ENCODE data around the gene KLF13.

The KLF13 gene

GRCh38 chr15:31374489-31374888 lies 47.9 kb downstream of the KLF13 start:
- CTCF ChIA-PET: no interaction called here
- H3K4me3 ChIP-seq (ENCODE audit: control insufficient read depth in 1 of 7, extremely low read depth in 1 of 7, insufficient read depth in 4 of 7, low read depth in 2 of 7, low read length in 6 of 7): no peak overlapping the region
- peaks cover 0 to 2% (median 2%) of the 10 kb centered on the region in 5 experiments for H3K9me3 ChIP-seq (ENCODE audit: control extremely low read depth in 1 of 5, control insufficient read depth in 4 of 5, insufficient read depth in 2 of 5, low read depth in 1 of 5, low read length in 4 of 5)
- no peaks in the 10 kb centered on the region for H3K4me1 ChIP-seq (ENCODE audit: control extremely low read depth in 1 of 4, control insufficient read depth in 4 of 4, insufficient read depth in 4 of 4, low read length in 3 of 4)
- 100% methylated on average over 6 of the region's 8 CpGs for WGBS (ENCODE audit: insufficient coverage)
- no peak for DNase-seq
- H3K36me3 ChIP-seq (ENCODE audit: control insufficient read depth in 4 of 4, insufficient read depth in 4 of 4, low read length in 3 of 4): peaks cover 9 to 66% (median 43%) of the 10 kb centered on the region in 4 experiments
- POLR2A ChIA-PET: no interaction called here
- H3K27me3 ChIP-seq (replicated peaks in 2 of 5; ENCODE audit: control insufficient read depth in 4 of 5, insufficient read depth in 5 of 5, low read length in 4 of 5): no peaks in the 10 kb centered on the region
- no peak overlapping the region for H3K27ac ChIP-seq (ENCODE audit: insufficient read depth in 1 of 2, low read depth in 1 of 2, low read length in 2 of 2, poor library complexity in 1 of 2, severe bottlenecking in 2 of 2)

GRCh38 chr15:31374986-31375385 lies 48.4 kb downstream of the KLF13 start:
- no peak overlapping the region for H3K4me3 ChIP-seq (ENCODE audit: control insufficient read depth in 1 of 7, extremely low read depth in 1 of 7, insufficient read depth in 4 of 7, low read depth in 2 of 7, low read length in 6 of 7)
- H3K9me3 ChIP-seq (ENCODE audit: control extremely low read depth in 1 of 5, control insufficient read depth in 4 of 5, insufficient read depth in 2 of 5, low read depth in 1 of 5, low read length in 4 of 5): no peaks in the 10 kb centered on the region
- WGBS (ENCODE audit: insufficient coverage): 99% methylated on average over 12 of the region's 12 CpGs
- no peaks in the 10 kb centered on the region for H3K27me3 ChIP-seq (replicated peaks in 2 of 5; ENCODE audit: control insufficient read depth in 4 of 5, insufficient read depth in 5 of 5, low read length in 4 of 5)
- peaks cover 9 to 67% (median 47%) of the 10 kb centered on the region in 4 experiments for H3K36me3 ChIP-seq (ENCODE audit: control insufficient read depth in 4 of 4, insufficient read depth in 4 of 4, low read length in 3 of 4)
- no peaks in the 10 kb centered on the region for H3K4me1 ChIP-seq (ENCODE audit: control extremely low read depth in 1 of 4, control insufficient read depth in 4 of 4, insufficient read depth in 4 of 4, low read length in 3 of 4)
- H3K27ac ChIP-seq (ENCODE audit: insufficient read depth in 1 of 2, low read depth in 1 of 2, low read length in 2 of 2, poor library complexity in 1 of 2, severe bottlenecking in 2 of 2): no peak overlapping the region
- POLR2A ChIA-PET: no interaction called here
- CTCF ChIA-PET: interaction anchor here (2.0 kb wide), 1 partner anchor 8 kb away, joined by 9 read pairs; no protein-coding TSS in a partner anchor
- DNase-seq: no peak

- POLR2A ChIA-PET: no interaction called here
- H3K36me3 ChIP-seq (ENCODE audit: control insufficient read depth in 4 of 4, insufficient read depth in 4 of 4, low read length in 3 of 4): peaks cover 15 to 73% (median 51%) of the 10 kb centered on the region in 4 experiments
- no peak for DNase-seq
- H3K9me3 ChIP-seq (ENCODE audit: control extremely low read depth in 1 of 5, control insufficient read depth in 4 of 5, insufficient read depth in 2 of 5, low read depth in 1 of 5, low read length in 4 of 5): peaks cover 0 to 2% (median 0%) of the 10 kb centered on the region in 5 experiments
- H3K4me3 ChIP-seq (ENCODE audit: control insufficient read depth in 1 of 7, extremely low read depth in 1 of 7, insufficient read depth in 4 of 7, low read depth in 2 of 7, low read length in 6 of 7): no peak overlapping the region
- H3K4me1 ChIP-seq (ENCODE audit: control extremely low read depth in 1 of 4, control insufficient read depth in 4 of 4, insufficient read depth in 4 of 4, low read length in 3 of 4): no peaks in the 10 kb centered on the region
- H3K27me3 ChIP-seq (replicated peaks in 2 of 5; ENCODE audit: control insufficient read depth in 4 of 5, insufficient read depth in 5 of 5, low read length in 4 of 5): no peaks in the 10 kb centered on the region
- H3K27ac ChIP-seq (ENCODE audit: insufficient read depth in 1 of 2, low read depth in 1 of 2, low read length in 2 of 2, poor library complexity in 1 of 2, severe bottlenecking in 2 of 2): no peak overlapping the region
- CTCF ChIA-PET: interaction anchor here (1.4 to 2.0 kb wide), 2 partner anchors 9 to 59 kb away, joined by 4 to 9 read pairs; no protein-coding TSS in a partner anchor
- WGBS (ENCODE audit: insufficient coverage): 100% methylated on average over 8 of the region's 8 CpGs
Measured at GRCh38 chr15:31375772-31376171, 49.1 kb downstream of the KLF13 start.

- Histone ChIP-seq H3K27me3 (replicated peaks in 2 of 5; ENCODE audit: control insufficient read depth in 4 of 5, insufficient read depth in 5 of 5, low read length in 4 of 5) (no peaks in the 10 kb centered on the region), H3K4me1 (ENCODE audit: control extremely low read depth in 1 of 4, control insufficient read depth in 4 of 4, insufficient read depth in 4 of 4, low read length in 3 of 4) (no peaks in the 10 kb centered on the region), H3K27ac (ENCODE audit: insufficient read depth in 1 of 2, low read depth in 1 of 2, low read length in 2 of 2, poor library complexity in 1 of 2, severe bottlenecking in 2 of 2) (no peak overlapping the region), H3K9me3 (ENCODE audit: control extremely low read depth in 1 of 5, control insufficient read depth in 4 of 5, insufficient read depth in 2 of 5, low read depth in 1 of 5, low read length in 4 of 5) (peaks cover 0 to 3% (median 0%) of the 10 kb centered on the region in 5 experiments), H3K36me3 (ENCODE audit: control insufficient read depth in 4 of 4, insufficient read depth in 4 of 4, low read length in 3 of 4) (peaks cover 15 to 73% (median 51%) of the 10 kb centered on the region in 4 experiments), H3K4me3 (ENCODE audit: control insufficient read depth in 1 of 7, extremely low read depth in 1 of 7, insufficient read depth in 4 of 7, low read depth in 2 of 7, low read length in 6 of 7) (no peak overlapping the region)
- 98% methylated on average over 8 of the region's 11 CpGs for WGBS (ENCODE audit: insufficient coverage)
- DNase-seq: no peak
- ChIA-PET CTCF (interaction anchor here (1.2 to 2.0 kb wide), 3 partner anchors 9 to 58 kb away, joined by 3 to 9 read pairs (median 4); no protein-coding TSS in a partner anchor), POLR2A (no interaction called here)
Measured at GRCh38 chr15:31376511-31376910, 49.9 kb downstream of the KLF13 start.

GRCh38 chr15:31377030-31377429 lies 50.4 kb downstream of the KLF13 start:
- peaks cover 0 to 3% (median 0%) of the 10 kb centered on the region in 5 experiments for H3K9me3 ChIP-seq (ENCODE audit: control extremely low read depth in 1 of 5, control insufficient read depth in 4 of 5, insufficient read depth in 2 of 5, low read depth in 1 of 5, low read length in 4 of 5)
- ChIA-PET CTCF (interaction anchor here (1.0 to 2.0 kb wide), 6 partner anchors 10 to 111 kb away, joined by 3 to 9 read pairs (median 4); no protein-coding TSS in a partner anchor), POLR2A (no interaction called here)
- H3K27me3 ChIP-seq (replicated peaks in 2 of 5; ENCODE audit: control insufficient read depth in 4 of 5, insufficient read depth in 5 of 5, low read length in 4 of 5): no peaks in the 10 kb centered on the region
- 91% methylated on average over 8 of the region's 9 CpGs for WGBS (ENCODE audit: insufficient coverage)
- no peak overlapping the region for H3K4me3 ChIP-seq (ENCODE audit: control insufficient read depth in 1 of 7, extremely low read depth in 1 of 7, insufficient read depth in 4 of 7, low read depth in 2 of 7, low read length in 6 of 7)
- DNase-seq: no peak
- H3K4me1 ChIP-seq (ENCODE audit: control extremely low read depth in 1 of 4, control insufficient read depth in 4 of 4, insufficient read depth in 4 of 4, low read length in 3 of 4): peaks cover 0 to 3% (median 0%) of the 10 kb centered on the region in 4 experiments
- no peak overlapping the region for H3K27ac ChIP-seq (ENCODE audit: insufficient read depth in 1 of 2, low read depth in 1 of 2, low read length in 2 of 2, poor library complexity in 1 of 2, severe bottlenecking in 2 of 2)
- H3K36me3 ChIP-seq (ENCODE audit: control insufficient read depth in 4 of 4, insufficient read depth in 4 of 4, low read length in 3 of 4): peaks cover 15 to 70% (median 49%) of the 10 kb centered on the region in 4 experiments

GRCh38 chr15:31378363-31378903 lies 51.8 kb downstream of the KLF13 start:
- no peaks in the 10 kb centered on the region for H3K27me3 ChIP-seq (replicated peaks in 2 of 5; ENCODE audit: control insufficient read depth in 4 of 5, insufficient read depth in 5 of 5, low read length in 4 of 5)
- WGBS (ENCODE audit: insufficient coverage): 92% methylated on average over 11 of the region's 14 CpGs
- peaks cover 0 to 3% (median 0%) of the 10 kb centered on the region in 5 experiments for H3K9me3 ChIP-seq (ENCODE audit: control extremely low read depth in 1 of 5, control insufficient read depth in 4 of 5, insufficient read depth in 2 of 5, low read depth in 1 of 5, low read length in 4 of 5)
- H3K36me3 ChIP-seq (ENCODE audit: control insufficient read depth in 4 of 4, insufficient read depth in 4 of 4, low read length in 3 of 4): peaks cover 11 to 59% (median 38%) of the 10 kb centered on the region in 4 experiments
- ChIA-PET POLR2A (no interaction called here), CTCF (interaction anchor here (1.1 to 1.8 kb wide), 4 partner anchors 10 to 59 kb away, joined by 3 to 5 read pairs (median 4); no protein-coding TSS in a partner anchor)
- no peak overlapping the region for H3K27ac ChIP-seq (ENCODE audit: insufficient read depth in 1 of 2, low read depth in 1 of 2, low read length in 2 of 2, poor library complexity in 1 of 2, severe bottlenecking in 2 of 2)
- no peak overlapping the region for H3K4me3 ChIP-seq (ENCODE audit: control insufficient read depth in 1 of 7, extremely low read depth in 1 of 7, insufficient read depth in 4 of 7, low read depth in 2 of 7, low read length in 6 of 7)
- DNase-seq: no peak
- H3K4me1 ChIP-seq (ENCODE audit: control extremely low read depth in 1 of 4, control insufficient read depth in 4 of 4, insufficient read depth in 4 of 4, low read length in 3 of 4): peaks cover 0 to 11% (median 3%) of the 10 kb centered on the region in 4 experiments

GRCh38 chr15:31379042-31379441 lies 52.4 kb downstream of the KLF13 start:
- peaks cover 10 to 55% (median 34%) of the 10 kb centered on the region in 4 experiments for H3K36me3 ChIP-seq (ENCODE audit: control insufficient read depth in 4 of 4, insufficient read depth in 4 of 4, low read length in 3 of 4)
- H3K27ac ChIP-seq (ENCODE audit: insufficient read depth in 1 of 2, low read depth in 1 of 2, low read length in 2 of 2, poor library complexity in 1 of 2, severe bottlenecking in 2 of 2): no peak overlapping the region
- no peak overlapping the region for H3K4me3 ChIP-seq (ENCODE audit: control insufficient read depth in 1 of 7, extremely low read depth in 1 of 7, insufficient read depth in 4 of 7, low read depth in 2 of 7, low read length in 6 of 7)
- H3K27me3 ChIP-seq (replicated peaks in 2 of 5; ENCODE audit: control insufficient read depth in 4 of 5, insufficient read depth in 5 of 5, low read length in 4 of 5): no peaks in the 10 kb centered on the region
- no peak for DNase-seq
- ChIA-PET POLR2A (no interaction called here), CTCF (interaction anchor here (1.3 to 1.8 kb wide), 2 partner anchors 13 to 59 kb away, joined by 3 to 5 read pairs; no protein-coding TSS in a partner anchor)
- 93% methylated on average over 6 of the region's 6 CpGs for WGBS (ENCODE audit: insufficient coverage)
- peaks cover 0 to 11% (median 3%) of the 10 kb centered on the region in 4 experiments for H3K4me1 ChIP-seq (ENCODE audit: control extremely low read depth in 1 of 4, control insufficient read depth in 4 of 4, insufficient read depth in 4 of 4, low read length in 3 of 4)
- peaks cover 0 to 3% (median 0%) of the 10 kb centered on the region in 5 experiments for H3K9me3 ChIP-seq (ENCODE audit: control extremely low read depth in 1 of 5, control insufficient read depth in 4 of 5, insufficient read depth in 2 of 5, low read depth in 1 of 5, low read length in 4 of 5)
